HG03064 (cell line): ENCODE measurements around the gene WNT9A.
"Not testable (repeated sequence)": the region's sequence is repeated elsewhere in the genome, so short reads cannot be mapped to it uniquely, and the experiment has no call there.

Experiments
- ATAC-seq: cut with Tn5 transposase; IDR thresholded peaks from one replicate; pipeline ENCODE4 v1.9.1; 2021; ENCODE audit warnings: low read depth; ENCODE audit not compliant: unreplicated experiment

WNT9A gene

GRCh38 chr1:227947676-227948492 is at the start of gene WNT9A:
Gene WNT9A (minus strand): TSS chr1:227947932. CDS start chr1:227947887, 45 bp downstream.
- ATAC-seq, result no peak

GRCh38 chr1:227996187-227996950 is 48.6 kb upstream of the WNT9A start:
- ATAC-seq, result no peak

GRCh38 chr1:227994632-227995300 is 47.0 kb upstream of the WNT9A start:
- ATAC-seq, result no peak

GRCh38 chr1:227987181-227987580 is 39.4 kb upstream of the WNT9A start:
- no peak for ATAC-seq

- not testable (repeated sequence) for ATAC-seq
Measured at GRCh38 chr1:227975583-227976283, 28.0 kb upstream of the WNT9A start.

- not testable (repeated sequence) for ATAC-seq
Measured at GRCh38 chr1:227973724-227974288, 26.1 kb upstream of the WNT9A start.

- not testable (repeated sequence) for ATAC-seq
Measured at GRCh38 chr1:227972843-227973374, 25.2 kb upstream of the WNT9A start.

GRCh38 chr1:227972283-227972679 is 24.5 kb upstream of the WNT9A start:
- not testable (repeated sequence) for ATAC-seq

- not testable (repeated sequence) for ATAC-seq
Measured at GRCh38 chr1:227971643-227972282, 24.0 kb upstream of the WNT9A start.

GRCh38 chr1:227971216-227971615 is 23.5 kb upstream of the WNT9A start:
- not testable (repeated sequence) for ATAC-seq

- not testable (repeated sequence) for ATAC-seq
Measured at GRCh38 chr1:227970076-227970995, 22.6 kb upstream of the WNT9A start.

GRCh38 chr1:227967815-227968214 is 20.1 kb upstream of the WNT9A start:
- ATAC-seq, result not testable (repeated sequence)

GRCh38 chr1:227966733-227967132 is 19.0 kb upstream of the WNT9A start:
- not testable (repeated sequence) for ATAC-seq

- ATAC-seq, result no peak
Measured at GRCh38 chr1:227961651-227962466, 14.1 kb upstream of the WNT9A start.

GRCh38 chr1:227959325-227959860 is 11.7 kb upstream of the WNT9A start:
- no peak for ATAC-seq

GRCh38 chr1:227958617-227959324 is 11.0 kb upstream of the WNT9A start:
- no peak for ATAC-seq

- no peak for ATAC-seq
Measured at GRCh38 chr1:227955808-227956207, 8.1 kb upstream of the WNT9A start.
